Right lobe of liver (tissue), 6 donors: ENCODE measurements around the gene RASGRP3. TPM values are rescaled to one million over a fixed set of nuclear protein-coding genes. Genes with fewer than 3 reads are reported as not detected.
A peak's percentile ranks its signal among the peaks of the same experiment; 100 is the strongest.

Source experiments
- ATAC-seq, 4 donors: fragments of 200-7000 bp; cut with Tn5 transposase; one replicate each; pipeline ENCODE4 v1.9.1; 2020; ENCODE audit warnings: mild to moderate bottlenecking in 4 of 4, moderate library complexity in 4 of 4
- DNase-seq, 3 donors: peaks; one replicate each; pipeline ENCODE4 v3.0.0-alpha.2; 2020
- H3K27ac ChIP-seq, 3 donors: fragments of 200-600 bp; one replicate each; pipeline ENCODE4 v1.8.0; 2022
- H3K27me3 ChIP-seq, 2 donors: fragments of 200-600 bp; one replicate each; pipeline ENCODE4 v1.8.0; 2022
- H3K36me3 ChIP-seq, 4 donors: fragments of 200-600 bp; sonication (generic) in 1 of 4; one replicate each; pipeline versions ENCODE4 v1.5.1 to v1.8.0; 2017 to 2022; ENCODE audit warnings: control low read depth in 1 of 4
- H3K4me1 ChIP-seq, 4 donors: fragments of 200-600 bp; sonication (generic) in 1 of 4; one replicate each; pipeline versions ENCODE4 v1.5.1 to v1.8.0; 2017 to 2022; ENCODE audit warnings: control low read depth in 1 of 4
- H3K4me3 ChIP-seq, 3 donors: fragments of 200-600 bp; one replicate each; pipeline ENCODE4 v1.8.0; 2022
- H3K9me3 ChIP-seq, 4 donors: fragments of 200-600 bp; sonication (generic) in 1 of 4; one replicate each; pipeline versions ENCODE4 v1.5.1 to v1.8.0; 2017 to 2022; ENCODE audit warnings: control low read depth in 1 of 4
- POLR2A ChIP-seq: fragments of 450-650 bp; IDR thresholded peaks from one replicate; pipeline ENCODE4 v1.6.1; 2017; ENCODE audit warnings: antibody characterized with exemption, mild to moderate bottlenecking
- WGBS: methylation state at CpG from one replicate; pipeline ENCODE4 v1.1.6; 2018; ENCODE audit warnings: low coverage, low lambda C conversion rate; ENCODE audit not compliant: insufficient coverage; ENCODE audit errors: missing lambda C conversion rate; 5-methylcytosine and 5-hydroxymethylcytosine counted together
- intact Hi-C, 2 donors: fragments of 100-400 bp; cut with DNase I; formaldehyde crosslinking; loops; one replicate each; pipeline versions ENCODE4 v1.11.2 to v1.14.1; 2022
- total RNA-seq, 6 experiments: library from RNA; depleted of rRNA in 2 of 6; stranded (reverse); fragments of >200 nt in 2 of 6; fragmentation: NEBNext Ultra II Directional in 3 of 6; extraction: Animal tissue kit (Norgen Biotek cat#: 25700) in 3 of 6; gene quantifications; one replicate each; pipeline versions ENCODE4 v1.1.0 to v1.2.4, GENCODE V29; 2016 to 2023
- TF ChIP-seq, protein P1 (sequence below), 4 donors: fragments of 200-600 bp in 3 of 4; fragments of 450-650 bp in 1 of 4; IDR thresholded peaks; one replicate each; pipeline versions ENCODE4 v1.5.1 to v1.8.0; 2016 to 2022; ENCODE audit warnings: antibody characterized with exemption in 4 of 4, mild to moderate bottlenecking in 2 of 4
- donor health status: DM: no; HTN: yes; CAD: no.
- donor health status: DM: no; HTN: no; CAD: no.
- donor health status: DM: no; HTN: no; CAD: no.
- donor health status: DM: no; HTN: yes; CAD: no.
- donor health status: DM: no; HTN: yes; CAD: no.

Gene RASGRP3
- total RNA-seq, 6 experiments from 2014 or later: 3.0 to 11.5 (median 5.0) TPM

DNA sequence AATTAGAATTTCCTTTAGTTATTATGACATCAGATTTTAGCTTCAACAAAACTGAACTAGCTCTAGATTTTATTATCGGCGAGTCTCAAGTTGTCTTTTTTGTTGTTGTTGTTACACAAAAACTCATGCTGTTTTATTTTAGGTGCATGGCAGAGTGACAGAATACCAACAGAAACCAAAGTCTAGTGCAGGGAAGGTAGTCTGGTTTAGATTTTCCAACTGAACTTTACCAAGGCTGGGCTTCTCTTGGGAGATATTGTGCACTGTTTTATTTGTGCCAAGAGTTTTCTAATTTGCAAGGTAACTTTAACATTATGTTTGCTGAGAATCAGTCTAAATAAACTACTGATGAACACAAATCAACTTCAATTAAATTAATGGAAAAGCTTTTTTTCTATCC is 43.6 kb upstream of the RASGRP3 start:
- ATAC-seq (no peak), DNase-seq (no peak)
- Histone ChIP-seq H3K36me3 (no peaks in the 10 kb centered on the region), H3K4me3 (no peak overlapping the region), H3K27ac (no peak overlapping the region), H3K27me3 (no peaks in the 10 kb centered on the region), H3K9me3 (no peaks in the 10 kb centered on the region), H3K4me1 (no peaks in the 10 kb centered on the region)
- no peak for TF ChIP-seq POLR2A
- TF ChIP-seq, protein P1, sequence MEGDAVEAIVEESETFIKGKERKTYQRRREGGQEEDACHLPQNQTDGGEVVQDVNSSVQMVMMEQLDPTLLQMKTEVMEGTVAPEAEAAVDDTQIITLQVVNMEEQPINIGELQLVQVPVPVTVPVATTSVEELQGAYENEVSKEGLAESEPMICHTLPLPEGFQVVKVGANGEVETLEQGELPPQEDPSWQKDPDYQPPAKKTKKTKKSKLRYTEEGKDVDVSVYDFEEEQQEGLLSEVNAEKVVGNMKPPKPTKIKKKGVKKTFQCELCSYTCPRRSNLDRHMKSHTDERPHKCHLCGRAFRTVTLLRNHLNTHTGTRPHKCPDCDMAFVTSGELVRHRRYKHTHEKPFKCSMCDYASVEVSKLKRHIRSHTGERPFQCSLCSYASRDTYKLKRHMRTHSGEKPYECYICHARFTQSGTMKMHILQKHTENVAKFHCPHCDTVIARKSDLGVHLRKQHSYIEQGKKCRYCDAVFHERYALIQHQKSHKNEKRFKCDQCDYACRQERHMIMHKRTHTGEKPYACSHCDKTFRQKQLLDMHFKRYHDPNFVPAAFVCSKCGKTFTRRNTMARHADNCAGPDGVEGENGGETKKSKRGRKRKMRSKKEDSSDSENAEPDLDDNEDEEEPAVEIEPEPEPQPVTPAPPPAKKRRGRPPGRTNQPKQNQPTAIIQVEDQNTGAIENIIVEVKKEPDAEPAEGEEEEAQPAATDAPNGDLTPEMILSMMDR (IDR thresholded peaks at IDR 0.05): no peak
- WGBS: 78% methylated on average over 2 of the region's 2 CpGs
- intact Hi-C loops: no loop called here

DNA sequence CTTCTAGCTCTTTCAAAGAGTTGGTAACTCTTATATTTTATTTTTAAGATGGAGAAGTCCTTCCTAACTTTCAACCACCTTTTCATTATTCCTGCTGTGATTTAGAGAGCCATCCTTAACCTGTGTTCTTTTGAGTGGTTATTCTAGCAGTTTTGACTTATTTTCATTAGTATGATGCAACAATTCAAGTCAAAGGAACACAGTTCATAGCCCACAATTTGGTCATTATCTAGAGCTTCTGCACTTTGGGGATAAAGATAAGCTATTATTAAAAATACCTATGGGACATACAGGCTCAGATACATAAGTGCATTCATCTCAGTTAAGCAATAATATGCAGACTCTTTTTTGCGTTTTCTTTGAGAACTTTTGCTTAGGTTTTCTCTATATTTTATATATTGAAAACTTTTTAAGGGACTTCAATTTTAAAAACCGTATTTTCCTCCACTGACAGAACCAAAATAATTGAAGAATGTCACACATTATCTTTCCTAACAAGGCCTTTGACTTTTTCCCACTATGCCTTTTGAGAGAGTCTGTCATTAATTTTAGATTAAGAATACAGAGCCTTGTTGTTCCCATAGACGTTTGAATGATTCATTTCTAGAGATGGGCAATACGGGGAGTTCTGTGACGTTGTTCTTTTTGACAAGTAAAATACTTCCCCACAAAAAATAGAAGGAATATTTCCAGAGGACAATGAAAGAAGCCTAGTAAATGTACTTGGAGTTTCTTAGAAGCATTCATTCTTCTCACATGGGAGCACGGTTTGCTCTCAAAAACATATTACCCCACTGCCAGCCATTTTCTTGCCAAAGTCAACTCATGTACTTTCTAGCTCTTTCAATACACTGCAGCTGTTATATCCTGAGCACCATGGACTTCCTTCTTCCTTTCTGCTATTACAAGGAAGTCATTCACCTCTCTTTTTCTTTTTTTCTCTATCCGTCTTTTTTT is 42.9 kb upstream of the RASGRP3 start:
- intact Hi-C loops: no loop called here
- Histone ChIP-seq H3K4me3 (no peak overlapping the region), H3K9me3 (no peaks in the 10 kb centered on the region), H3K27me3 (no peaks in the 10 kb centered on the region), H3K4me1 (no peaks in the 10 kb centered on the region), H3K27ac (no peak overlapping the region), H3K36me3 (no peaks in the 10 kb centered on the region)
- ATAC-seq (no peak), DNase-seq (no peak)
- TF ChIP-seq, protein P1 (IDR thresholded peaks at IDR 0.05): no peak
- TF ChIP-seq POLR2A: no peak
- WGBS: 73% methylated on average over 6 of the region's 7 CpGs

DNA sequence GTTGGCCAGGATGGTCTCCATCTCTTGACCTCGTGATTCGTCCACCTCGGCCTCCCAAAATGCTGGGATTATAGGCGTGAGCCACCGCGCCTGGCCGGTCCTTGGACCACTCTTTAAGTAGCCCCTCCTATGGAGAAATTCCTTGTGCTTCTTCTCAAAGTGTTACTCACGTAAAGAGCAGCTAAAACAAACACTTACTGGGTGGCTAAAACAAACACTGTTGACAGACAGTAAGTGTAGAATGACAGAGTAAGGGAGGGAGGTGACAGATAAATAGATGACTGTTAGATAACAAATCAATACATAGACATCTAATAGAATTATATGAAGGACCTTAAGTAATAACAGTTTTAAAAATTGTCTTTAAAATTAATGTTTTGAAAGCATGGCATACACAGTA is 40.9 kb upstream of the RASGRP3 start:
- Histone ChIP-seq H3K4me3 (no peak overlapping the region), H3K27me3 (no peaks in the 10 kb centered on the region), H3K4me1 (no peaks in the 10 kb centered on the region), H3K36me3 (no peaks in the 10 kb centered on the region), H3K27ac (peak overlapping the region in 1 of 3 donors; percentile 6), H3K9me3 (no peaks in the 10 kb centered on the region)
- 56% methylated on average over 8 of the region's 8 CpGs for WGBS
- DNase-seq: no peak
- TF ChIP-seq, protein P1 (IDR thresholded peaks at IDR 0.05): no peak
- TF ChIP-seq POLR2A: no peak
- intact Hi-C loops: no loop called here
- no peak for ATAC-seq

DNA sequence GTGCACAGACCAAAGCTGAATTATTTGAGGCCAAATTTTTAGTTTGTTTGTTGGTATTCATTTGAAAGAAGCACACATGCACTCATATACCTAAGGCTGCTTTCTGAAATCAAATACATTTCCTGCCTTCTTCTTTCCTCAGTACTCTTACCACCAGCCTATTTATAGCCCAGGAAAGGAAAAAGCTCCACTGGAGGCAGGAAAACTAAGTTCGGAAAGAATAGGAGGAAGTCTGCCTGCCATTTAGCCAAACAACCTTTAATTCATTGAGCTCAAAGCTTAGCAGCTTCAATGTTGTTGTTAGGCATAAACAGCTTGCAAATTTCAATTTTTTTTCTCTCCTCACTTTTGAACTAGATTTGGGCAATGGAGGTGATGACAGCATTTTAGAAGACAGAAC is 40.4 kb upstream of the RASGRP3 start:
- no peak for TF ChIP-seq POLR2A
- TF ChIP-seq, protein P1 (IDR thresholded peaks at IDR 0.05): no peak
- H3K27ac ChIP-seq: peak overlapping the region in 1 of 3 donors; percentile 7
- ATAC-seq (peak; percentile 43 to 65 (median 50)), DNase-seq (no peak)
- H3K27me3 ChIP-seq: no peaks in the 10 kb centered on the region
- 17% methylated on average over 1 of the region's 1 CpG for WGBS
- no peaks in the 10 kb centered on the region for H3K9me3 ChIP-seq
- H3K36me3 ChIP-seq: no peaks in the 10 kb centered on the region
- H3K4me3 ChIP-seq: peak overlapping the region in 1 of 3 donors; percentile 2
- intact Hi-C loops: no loop called here
- no peaks in the 10 kb centered on the region for H3K4me1 ChIP-seq
